Smooth muscle cell of the brain vasculature (primary cell): Measurements from ENCODE around the gene HYOU1.
"Not testable (repeated sequence)": the region's sequence is repeated elsewhere in the genome, so short reads cannot be mapped to it uniquely, and the experiment has no call there.

Experiments used
- DNase-seq: peaks from one replicate; pipeline ENCODE4 v3.0.0-alpha.2; 2012; ENCODE audit warnings: low read depth, low spot score

Gene HYOU1

DNA sequence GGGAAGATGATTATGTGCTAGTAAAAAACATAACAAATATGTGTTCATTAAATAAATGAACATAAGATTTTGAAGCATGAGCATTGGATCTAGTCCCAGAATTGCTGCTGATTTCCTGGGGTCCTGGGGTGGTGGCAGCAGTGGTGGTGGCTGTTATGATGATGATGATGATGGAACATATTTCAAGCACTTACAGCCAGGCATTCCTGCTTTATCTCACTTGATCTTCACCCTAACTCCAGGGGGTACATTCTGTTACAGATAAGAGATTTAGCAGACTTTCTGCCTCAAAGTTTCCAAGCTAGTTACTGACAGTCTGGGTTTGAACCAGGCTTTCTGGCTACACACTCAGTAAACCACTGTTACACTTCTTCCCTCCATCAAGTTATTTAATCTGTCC is 33.3 kb downstream of the HYOU1 start:
- DNase-seq: no peak

DNA sequence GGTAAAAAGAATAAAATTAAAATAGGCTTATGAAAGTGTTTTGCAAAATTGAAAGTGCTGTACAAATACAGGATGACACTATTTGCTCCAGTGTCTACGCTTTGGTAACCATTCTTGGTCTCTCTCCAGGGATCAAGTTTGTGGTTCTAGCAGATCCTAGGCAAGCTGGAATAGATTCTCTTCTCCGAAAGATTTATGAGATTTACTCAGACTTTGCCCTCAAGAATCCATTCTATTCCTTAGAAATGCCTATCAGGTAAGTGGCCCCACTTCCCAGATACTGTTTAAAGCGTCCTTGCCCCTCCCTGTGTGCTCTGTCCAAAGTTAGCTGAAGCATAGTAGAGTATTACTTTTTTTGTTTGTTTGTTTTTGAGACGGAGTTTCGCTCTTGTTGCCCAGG is 35.4 kb downstream of the HYOU1 start:
- no peak for DNase-seq

DNA sequence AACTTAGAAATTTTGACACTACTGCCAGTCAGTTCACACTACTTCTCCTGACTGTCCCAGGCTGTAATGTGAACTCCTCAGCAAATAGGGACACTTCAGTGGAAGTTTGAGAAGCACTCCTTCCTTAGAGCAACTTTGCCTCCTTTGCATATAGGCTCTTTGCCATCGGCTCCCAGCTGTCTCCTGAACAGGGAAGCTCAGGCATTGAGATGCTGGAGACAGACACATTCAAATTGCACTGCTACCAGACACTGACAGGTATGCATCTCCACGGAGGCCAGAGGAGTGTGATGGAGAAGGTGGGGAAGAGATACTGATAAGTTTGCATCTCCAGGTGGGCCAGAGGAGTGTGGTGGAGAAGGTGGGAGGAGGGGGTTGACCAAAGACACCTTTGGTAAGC is 37.0 kb downstream of the HYOU1 start:
- no peak for DNase-seq

DNA sequence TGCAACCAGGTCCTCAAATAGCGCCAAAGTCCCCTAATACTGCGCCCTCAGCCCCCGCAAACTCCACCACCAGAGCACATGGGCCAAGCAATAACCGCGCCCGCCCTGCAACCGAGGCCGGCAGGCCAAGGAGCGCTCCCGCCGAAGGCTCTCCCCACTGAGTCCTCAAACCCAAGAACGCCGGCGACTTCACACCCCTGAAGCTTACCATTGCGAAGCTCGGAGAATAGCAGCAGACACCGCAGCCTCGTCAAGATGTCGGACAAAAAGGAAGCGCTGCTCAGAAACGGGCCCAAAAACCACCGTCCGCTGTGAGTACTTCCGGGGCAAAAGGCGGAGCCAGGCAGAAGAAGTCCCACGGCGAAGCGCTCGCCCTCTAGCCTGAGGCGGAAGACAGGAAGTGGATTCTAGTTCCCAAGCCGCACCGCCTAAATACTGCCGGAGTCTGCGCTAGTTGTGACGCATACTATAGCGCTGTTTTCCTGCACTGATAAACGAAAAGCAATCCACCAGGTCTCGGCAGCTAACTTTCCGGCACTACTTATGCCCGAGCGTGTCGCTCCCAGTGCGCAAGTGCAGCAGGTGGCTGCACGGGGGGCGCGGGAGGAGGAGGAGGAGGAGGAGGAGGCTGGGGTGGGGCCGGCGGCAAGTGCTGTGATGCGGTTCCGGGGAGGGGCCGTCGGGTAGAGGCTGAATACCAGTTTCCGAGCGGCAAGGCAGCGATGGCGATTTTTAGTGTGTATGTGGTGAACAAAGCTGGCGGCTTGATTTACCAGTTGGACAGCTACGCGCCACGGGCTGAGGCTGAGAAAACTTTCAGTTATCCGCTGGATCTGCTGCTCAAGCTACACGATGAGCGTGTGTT is 38.7 kb downstream of the HYOU1 start, which contains the start of the genes RPS25 and TRAPPC4:
TSS of gene RPS25 (minus strand) at position 270 of the 865 bp plus-strand sequence. CDS start at position 211, 59 bp downstream.
TSS of gene TRAPPC4 (plus strand) at position 693 of the 865 bp plus-strand sequence. CDS start at position 723, 30 bp downstream.
- peak; percentile 85 for DNase-seq

DNA sequence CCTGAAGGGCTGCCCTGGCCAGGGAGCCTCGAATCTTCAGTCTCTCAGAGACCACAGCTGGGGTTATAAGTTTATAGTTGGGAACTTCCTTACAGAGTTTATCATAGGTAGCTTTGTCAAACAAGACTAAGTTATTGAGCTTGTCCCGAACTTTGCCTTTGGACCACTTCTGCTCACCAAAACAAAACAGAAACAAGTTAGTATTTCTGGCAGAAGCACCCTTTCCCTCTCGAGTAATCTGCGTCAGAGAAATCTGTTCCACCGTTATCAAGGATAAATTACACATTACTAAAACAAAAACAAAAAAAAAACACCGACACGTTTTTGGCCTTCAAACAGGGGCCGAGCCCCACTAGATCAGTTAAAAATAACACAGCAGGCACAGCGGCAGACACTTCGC is 39.6 kb downstream of the HYOU1 start:
- not testable (repeated sequence) for DNase-seq

DNA sequence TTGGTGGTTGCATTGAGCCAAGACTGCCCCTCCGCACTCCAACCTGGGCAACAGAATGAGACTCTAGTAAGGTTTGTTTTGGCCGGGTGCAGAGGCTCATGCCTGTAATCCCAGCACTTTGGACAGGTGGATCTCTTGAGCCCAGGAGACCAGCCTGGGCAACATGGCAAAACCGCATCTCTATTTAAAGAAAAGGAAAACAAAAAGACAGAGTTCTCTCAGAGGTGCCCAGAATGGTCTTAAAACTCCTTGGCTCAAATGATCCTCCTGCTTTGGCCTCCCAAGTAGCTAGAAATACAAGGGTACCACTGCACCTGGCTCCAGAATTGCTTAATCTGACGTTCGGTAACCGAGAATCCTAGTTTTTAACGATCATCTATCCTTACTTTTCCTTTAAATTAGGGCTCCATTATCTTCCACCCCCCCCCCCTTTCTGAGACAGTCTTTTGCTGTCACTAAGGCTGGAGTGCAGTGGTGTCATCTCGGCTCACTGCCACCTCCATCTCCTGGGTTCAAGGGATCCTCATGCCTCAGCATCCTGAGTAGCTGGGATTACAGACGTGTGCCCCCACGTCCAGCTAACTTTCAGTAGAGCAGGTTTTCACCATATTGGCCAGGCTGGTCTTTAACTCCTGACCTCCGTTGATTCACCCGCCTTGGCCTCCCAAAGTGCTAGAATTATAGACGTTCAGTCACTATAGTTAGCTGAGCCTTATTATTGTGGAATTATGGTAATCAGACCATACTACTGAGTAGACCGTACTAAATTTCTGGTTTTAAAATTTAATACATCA is 40.6 kb downstream of the HYOU1 start:
- no peak for DNase-seq

DNA sequence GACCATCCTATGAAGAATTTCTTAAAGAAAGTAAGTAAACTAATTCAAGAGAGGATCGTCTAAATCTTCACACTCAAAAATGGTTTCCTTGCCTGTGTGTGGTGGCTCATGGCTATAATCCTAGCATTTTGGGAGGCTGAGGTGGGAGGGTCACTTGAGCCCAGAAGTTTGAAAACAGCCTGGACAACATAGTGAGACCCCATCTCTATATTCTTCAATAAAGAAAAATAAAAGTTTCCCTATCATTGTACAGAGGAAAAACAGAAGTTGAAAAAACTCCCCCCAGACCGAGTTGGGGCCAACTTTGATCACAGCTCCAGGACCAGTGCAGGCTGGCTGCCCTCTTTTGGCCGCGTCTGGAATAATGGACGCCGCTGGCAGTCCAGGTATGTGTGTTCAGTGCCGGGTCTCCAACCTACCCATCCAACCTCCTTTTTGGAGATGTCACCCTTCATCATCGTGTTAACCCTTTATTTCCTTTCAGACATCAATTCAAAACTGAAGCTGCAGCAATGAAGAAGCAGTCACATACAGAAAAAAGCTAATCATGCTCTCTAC is 41.9 kb downstream of the HYOU1 start:
- DNase-seq: no peak

DNA sequence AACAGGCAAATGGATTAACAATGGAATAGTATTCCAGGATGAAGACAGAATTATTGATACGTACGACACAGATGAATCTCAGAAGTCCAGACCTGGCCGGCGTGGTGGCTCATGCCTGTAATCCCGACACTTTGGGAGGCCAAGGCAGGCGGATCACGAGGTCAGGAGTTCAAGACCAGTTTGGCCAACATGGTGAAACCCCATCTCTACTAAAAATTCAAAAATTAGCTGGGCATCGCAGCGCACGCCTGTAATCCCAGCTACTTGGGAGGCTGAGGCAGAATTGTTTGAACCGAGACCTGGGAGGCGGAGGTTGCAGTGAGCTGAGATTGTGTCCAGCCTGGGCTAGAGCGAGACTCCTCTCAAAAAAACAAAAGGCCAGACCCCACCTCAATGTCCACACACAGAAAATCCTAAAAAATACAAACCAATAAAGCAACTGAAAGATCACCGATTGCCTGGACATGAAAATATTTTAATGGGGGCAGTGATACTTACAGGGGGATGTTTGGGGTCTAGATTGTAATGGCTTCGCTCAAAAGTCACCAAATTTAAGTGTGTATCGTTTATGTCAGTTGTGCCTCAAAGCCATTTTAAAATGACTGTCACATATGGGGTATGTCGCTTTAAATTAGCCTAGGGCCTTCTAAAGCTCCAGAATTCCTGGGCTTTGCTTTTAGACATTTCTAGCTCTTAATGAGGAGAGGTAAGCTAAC is 42.6 kb downstream of the HYOU1 start:
- no peak for DNase-seq

DNA sequence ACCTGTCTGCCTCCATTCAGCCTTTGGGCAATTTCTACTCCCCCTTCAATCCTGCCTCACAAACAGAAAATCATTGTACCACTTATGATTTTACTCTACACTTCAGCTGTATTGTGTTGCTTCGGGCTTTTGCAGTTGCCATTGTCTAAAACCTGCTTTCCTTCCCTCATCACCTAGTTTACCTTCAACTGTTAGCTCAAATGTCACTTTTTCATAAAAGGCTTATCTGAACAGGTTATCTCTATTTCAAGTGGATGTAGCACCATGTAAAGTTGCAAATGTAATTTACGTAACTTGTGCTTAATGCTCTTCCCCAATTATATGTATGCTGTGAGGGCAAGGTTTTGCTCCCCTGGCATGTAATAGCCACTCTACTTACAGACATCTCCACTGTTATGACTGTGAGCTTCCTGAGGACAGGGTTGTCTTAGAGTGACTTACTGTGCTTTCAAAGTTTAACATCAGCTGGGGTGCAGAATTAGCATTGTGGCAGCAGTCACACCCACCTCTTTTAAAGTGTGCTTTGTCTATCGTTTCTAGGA is 44.3 kb downstream of the HYOU1 start:
- no peak for DNase-seq

DNA sequence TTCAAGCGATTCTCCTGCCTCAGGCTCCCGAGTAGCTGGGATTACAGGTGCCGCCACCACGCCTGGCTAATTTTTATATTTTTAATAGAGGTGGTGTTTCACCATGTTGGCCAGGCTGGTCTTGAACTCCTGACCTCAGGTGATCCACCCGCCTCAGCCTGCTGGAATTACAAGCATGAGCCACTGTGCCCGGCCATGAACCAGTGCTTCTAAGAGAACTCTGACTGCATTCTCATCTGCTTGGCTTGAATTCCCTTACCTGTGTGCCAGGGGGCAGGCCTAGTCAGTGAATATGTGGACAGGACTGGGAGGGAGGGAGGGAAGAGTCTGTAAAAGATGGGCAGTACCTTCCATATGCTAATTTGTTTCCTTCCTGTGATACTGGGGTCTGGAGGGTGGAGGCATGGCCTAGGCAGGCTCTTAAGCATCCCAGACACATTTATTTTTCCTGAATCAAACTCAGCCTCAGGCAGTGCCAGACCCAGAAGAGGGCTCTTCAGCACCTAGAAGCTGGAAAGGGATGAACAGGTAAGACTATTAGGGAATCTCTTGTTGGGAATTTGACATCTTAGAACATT is 45.4 kb downstream of the HYOU1 start:
- DNase-seq: no peak

DNA sequence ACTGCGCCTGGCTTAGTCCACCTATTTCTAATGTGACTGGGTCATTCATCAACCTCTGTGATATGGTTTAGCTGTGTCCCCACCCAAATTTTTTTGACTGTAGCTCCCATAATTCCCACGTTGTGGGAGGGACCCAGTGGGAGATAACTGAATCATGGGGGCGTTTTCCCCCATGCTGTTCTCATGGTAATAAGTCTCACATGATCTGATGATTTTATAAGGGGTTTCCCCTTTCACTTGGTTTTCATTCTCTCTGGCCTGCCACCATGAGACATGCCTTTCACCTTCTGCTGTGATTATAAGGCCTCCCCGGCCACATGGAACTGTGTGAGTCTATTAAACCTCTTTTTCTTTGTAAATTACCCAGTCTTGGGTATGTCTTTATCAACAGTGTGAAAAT is 50.3 kb downstream of the HYOU1 start:
- DNase-seq: no peak

DNA sequence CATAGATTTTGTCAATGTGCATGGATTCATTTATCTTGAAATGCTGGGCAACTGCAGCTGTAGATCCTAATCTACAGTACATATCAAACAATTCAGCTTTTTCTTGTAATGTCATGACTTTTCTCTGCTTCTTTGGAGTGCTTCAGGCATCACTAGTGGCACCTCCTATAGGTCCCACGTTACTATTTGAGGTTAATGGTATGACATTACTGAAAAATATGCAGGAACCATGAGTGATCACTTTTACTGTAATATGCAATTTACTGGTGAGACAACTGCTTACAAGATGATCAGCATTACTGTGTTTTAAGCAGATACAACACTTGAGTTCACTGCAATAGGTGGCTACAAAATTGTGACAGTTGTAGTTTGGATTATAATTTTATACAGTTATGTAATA is 56.1 kb downstream of the HYOU1 start:
- no peak for DNase-seq

DNA sequence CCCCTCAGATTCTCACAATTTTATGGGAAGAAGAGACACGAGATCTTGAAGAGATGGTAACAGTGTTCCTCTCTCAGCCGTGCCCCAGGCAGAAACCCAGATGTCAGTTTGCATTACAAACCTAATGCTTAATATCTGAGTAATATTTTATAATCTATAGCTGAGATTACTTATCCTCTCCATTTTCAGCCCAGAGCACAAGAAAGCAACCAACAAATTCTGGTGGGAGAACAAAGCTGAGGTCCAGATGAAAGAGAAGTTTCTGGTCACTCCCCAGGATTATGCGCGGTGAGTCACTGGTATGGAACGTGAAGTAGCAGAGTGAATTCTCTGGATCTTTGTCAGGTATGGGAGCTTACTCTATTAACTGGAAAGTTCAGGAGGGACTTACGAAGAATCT is 58.2 kb downstream of the HYOU1 start:
- no peak for DNase-seq

DNA sequence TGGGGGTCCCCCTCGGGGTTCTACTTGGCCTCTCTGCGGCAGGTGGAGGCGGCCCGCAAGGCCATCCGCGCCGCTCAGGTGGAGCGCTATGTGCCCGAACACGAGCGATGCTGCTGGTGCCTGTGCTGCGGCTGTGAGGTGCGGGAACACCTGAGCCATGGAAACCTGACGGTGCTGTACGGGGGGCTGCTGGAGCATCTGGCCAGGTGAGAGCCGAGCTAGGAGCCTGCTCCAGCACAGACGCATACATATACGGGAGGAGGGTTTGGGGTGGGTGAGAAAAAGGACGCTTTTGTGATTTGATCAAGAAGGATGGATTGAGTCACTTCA is 58.7 kb downstream of the HYOU1 start:
- no peak for DNase-seq

DNA sequence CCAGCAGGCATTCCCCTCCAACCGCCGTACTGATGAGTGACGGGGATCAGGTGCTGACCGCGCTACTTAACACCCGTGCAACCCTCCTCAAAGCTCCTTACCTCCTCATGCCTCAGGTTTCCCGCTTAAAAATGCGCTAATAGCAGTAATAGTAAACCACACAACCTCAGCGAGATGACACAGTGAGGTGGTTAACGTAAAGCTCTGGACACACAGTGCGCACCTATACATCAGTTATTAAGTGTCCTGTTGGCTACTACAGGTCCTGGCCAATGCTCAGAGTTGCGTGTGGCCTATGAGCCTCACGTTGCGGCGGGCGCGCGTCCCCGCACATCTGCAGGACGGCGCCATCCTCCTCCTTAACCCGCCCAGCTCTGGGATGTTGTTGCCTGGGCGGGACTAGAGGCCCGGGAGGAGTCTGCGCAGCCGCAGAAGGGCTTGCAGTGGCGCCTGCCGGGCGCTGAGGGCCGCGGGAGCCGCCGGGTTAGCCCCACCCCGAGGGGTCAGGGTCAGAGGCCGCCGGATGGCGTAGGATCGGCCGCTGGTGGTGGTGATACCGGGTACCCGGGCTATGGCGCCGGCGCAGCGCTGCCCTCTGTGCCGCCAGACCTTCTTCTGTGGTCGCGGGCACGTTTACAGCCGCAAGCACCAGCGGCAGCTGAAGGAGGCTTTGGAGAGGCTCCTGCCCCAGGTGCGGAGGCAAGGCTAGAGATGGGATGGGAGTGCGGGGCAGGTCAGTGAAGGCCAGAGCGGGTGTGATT is 59.2 kb downstream of the HYOU1 start, which contains the start of gene CENATAC:
TSS of gene CENATAC (plus strand) at position 512 of the 761 bp plus-strand sequence. CDS start at position 572, 60 bp downstream.
- peak; percentile 60 for DNase-seq

DNA sequence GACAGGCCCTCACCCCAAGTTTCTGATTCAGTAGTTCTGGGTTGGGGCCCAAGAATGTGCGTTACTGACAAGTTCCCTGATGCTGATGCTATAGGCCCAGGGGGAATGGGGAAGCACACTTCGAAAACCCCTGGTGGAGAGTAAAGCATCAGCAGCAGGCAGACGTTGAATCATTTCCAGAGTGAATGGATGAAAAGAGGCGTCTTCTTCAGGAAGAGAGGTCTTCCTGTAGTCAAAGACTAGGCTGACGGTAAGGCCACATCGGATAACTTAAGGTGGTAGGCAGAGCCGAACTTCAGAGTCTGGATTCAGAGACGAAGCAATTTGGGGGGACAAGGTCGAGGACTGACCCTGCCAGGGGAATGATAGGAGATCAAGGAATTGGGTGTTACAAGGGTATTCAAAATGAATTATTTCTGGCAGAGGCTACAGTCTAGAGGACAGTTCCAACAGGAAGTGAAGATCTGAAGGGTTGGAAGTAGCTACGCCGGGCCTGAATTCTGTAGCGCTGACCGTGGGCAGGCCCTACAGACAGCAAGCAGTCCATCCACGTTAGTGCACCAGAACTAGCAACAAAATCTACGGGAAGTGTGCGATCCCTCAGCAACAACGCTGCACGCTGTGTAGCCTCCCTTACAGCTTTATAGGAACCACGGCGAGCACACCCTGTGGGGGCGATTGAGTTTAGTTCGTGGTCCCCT is 59.9 kb downstream of the HYOU1 start:
- DNase-seq: no peak
